GM19455 (cell line): ENCODE data around the gene EIF2B5.
"Not testable (repeated sequence)": the region's sequence is repeated elsewhere in the genome, so short reads cannot be mapped to it uniquely, and the experiment has no call there.

ENCODE experiments used
- ATAC-seq: cut with Tn5 transposase; IDR thresholded peaks from one replicate; pipeline ENCODE4 v1.9.1; 2021; ENCODE audit not compliant: unreplicated experiment

The EIF2B5 gene

GRCh38 chr3:184135149-184135910, at the start of gene EIF2B5:
Gene EIF2B5, plus strand, starts transcription at chr3:184135358. Its CDS starts 28 bp downstream, at chr3:184135386.
- ATAC-seq, result peak; percentile 94

GRCh38 chr3:184085389-184085852, 49.7 kb upstream of the EIF2B5 start:
- no peak for ATAC-seq

GRCh38 chr3:184092199-184092598, 43.0 kb upstream of the EIF2B5 start:
- no peak for ATAC-seq

- ATAC-seq, result no peak
Measured at GRCh38 chr3:184096811-184097383, 38.3 kb upstream of the EIF2B5 start, which contains the start of gene HTR3E. Gene HTR3E, plus strand, starts transcription at chr3:184097064. Its CDS starts 466 bp downstream, at chr3:184097530.

- no peak for ATAC-seq
Measured at GRCh38 chr3:184097556-184097955, 37.6 kb upstream of the EIF2B5 start.

GRCh38 chr3:184099806-184100686, 35.1 kb upstream of the EIF2B5 start:
- no peak for ATAC-seq

GRCh38 chr3:184110316-184110725, 24.8 kb upstream of the EIF2B5 start:
- ATAC-seq, result no peak

GRCh38 chr3:184116017-184116416, 19.1 kb upstream of the EIF2B5 start:
- no peak for ATAC-seq

GRCh38 chr3:184117636-184118035, 17.5 kb upstream of the EIF2B5 start:
- no peak for ATAC-seq

GRCh38 chr3:184121031-184121430, 14.1 kb upstream of the EIF2B5 start:
- not testable (repeated sequence) for ATAC-seq

- no peak for ATAC-seq
Measured at GRCh38 chr3:184126006-184126405, 9.2 kb upstream of the EIF2B5 start.

GRCh38 chr3:184129012-184129411, 6.1 kb upstream of the EIF2B5 start:
- ATAC-seq, result no peak

- no peak for ATAC-seq
Measured at GRCh38 chr3:184132945-184133344, 2.2 kb upstream of the EIF2B5 start.

- no peak for ATAC-seq
Measured at GRCh38 chr3:184133840-184134745, 1.1 kb upstream of the EIF2B5 start.

- ATAC-seq, result no peak
Measured at GRCh38 chr3:184134746-184135148, 411 bp upstream of the EIF2B5 start.

- no peak for ATAC-seq
Measured at GRCh38 chr3:184135911-184136260, 728 bp downstream of the EIF2B5 start.

GRCh38 chr3:184140436-184140835, 5.3 kb downstream of the EIF2B5 start:
- no peak for ATAC-seq

- no peak for ATAC-seq
Measured at GRCh38 chr3:184142199-184142598, 7.0 kb downstream of the EIF2B5 start.

- ATAC-seq, result no peak
Measured at GRCh38 chr3:184143327-184143726, 8.2 kb downstream of the EIF2B5 start.

- ATAC-seq, result no peak
Measured at GRCh38 chr3:184144505-184144904, 9.3 kb downstream of the EIF2B5 start.
